Measurements from ENCODE around the gene KLHL8.
A peak's percentile ranks its signal among the peaks of the same experiment; 100 is the strongest.
"Not testable (repeated sequence)": the region's sequence is repeated elsewhere in the genome, so short reads cannot be mapped to it uniquely, and the experiment has no call there.

The KLHL8 gene

DNA sequence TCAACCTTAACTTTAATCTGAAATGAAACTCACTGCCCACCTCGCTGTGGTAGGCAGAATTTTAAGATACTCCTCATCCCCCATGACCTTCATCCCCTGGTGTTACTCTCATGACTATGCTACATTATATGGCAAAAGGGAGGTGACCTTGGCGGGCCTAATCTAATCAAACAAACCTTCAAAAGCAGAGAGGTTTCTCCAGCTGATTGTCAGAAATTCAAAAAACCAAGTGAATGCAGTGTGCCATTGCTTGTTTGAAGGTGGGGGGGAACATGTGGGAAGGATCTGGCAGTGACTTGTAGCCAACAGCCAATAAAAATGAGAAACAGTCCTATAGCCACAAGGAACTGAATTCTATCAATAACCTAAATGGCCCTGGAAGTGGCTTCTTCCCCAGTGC lies 48.5 kb downstream of the KLHL8 start:
- FAIRE-seq: no peak

DNA sequence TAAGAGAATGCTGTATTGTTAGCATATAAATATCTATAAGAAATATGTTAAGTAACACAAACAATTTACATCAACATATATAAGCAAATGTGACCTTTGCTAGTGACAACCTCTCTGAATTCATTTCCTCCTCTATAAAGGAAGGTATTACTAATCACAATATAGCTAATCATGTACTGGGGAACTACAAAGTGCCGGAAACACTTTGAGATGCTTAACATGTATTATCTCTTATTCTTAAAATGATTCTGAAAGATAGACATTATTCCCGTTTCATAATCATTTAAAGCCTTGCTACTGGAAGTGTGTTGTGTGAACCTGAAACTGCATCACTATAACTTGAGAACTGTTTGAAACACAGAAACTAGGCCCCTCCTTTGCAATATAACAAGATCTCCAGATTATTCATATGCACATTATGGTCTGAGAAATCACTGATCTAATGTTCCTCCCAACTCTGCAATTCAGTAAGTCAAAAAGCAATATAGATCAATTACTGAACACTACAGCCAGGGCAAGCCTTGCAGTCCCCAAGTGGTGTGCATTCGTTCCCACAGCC lies 54.0 kb downstream of the KLHL8 start:
- no peak for FAIRE-seq

DNA sequence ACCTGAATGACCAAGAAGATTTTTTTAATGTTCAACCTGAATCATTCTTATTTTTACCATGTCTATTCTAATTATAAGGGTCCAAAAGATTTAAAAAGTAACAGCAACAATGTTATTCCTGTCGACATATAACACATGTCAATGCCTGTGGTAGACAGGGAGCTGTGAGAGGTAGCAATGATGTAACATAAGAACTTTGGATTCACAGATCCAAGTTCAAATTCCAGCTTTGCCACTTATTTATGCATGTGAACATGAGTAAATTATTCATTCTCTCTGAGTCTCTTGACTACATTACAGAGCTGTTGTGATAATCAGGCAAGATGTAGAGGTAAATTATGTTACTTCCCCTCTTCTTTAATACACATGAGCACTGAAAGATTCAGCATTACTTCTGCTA lies 54.5 kb downstream of the KLHL8 start:
- FAIRE-seq: no peak

DNA sequence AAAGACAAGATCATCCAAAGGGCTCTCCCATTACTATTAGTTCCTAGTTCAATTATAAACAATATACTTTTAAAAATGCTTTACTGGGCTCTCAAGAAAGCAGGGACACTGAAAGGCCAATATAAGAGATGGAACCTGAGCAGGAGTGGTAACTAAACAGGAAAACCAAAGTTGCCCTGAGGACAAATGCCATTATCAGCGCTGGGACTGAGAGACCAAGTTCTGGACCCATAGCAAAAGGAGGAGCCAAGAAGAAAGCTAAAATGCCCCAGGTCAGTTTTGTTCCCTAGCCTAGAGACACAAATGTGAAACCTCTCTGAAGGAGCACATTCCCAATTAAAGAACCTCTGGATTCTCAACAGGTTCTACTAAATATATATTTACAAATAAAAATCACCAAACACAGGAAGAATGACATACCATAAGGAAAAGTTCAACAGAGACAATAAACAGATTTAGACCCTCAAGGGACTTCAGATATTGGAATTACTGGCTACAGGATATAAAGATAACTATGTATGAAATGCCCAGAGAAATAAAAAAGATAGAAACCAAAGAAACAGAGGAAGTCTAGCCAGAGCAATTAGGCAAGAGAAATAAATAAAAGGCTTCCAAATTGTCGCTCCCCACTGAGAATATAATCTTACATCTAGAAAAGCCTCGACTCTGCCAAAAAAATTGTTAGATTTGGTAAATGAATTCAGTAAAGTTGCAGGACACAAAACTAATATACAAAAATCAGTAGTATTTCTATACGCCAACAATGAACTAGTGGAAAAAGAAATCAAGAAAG lies 67.1 kb downstream of the KLHL8 start:
- FAIRE-seq: no peak

DNA sequence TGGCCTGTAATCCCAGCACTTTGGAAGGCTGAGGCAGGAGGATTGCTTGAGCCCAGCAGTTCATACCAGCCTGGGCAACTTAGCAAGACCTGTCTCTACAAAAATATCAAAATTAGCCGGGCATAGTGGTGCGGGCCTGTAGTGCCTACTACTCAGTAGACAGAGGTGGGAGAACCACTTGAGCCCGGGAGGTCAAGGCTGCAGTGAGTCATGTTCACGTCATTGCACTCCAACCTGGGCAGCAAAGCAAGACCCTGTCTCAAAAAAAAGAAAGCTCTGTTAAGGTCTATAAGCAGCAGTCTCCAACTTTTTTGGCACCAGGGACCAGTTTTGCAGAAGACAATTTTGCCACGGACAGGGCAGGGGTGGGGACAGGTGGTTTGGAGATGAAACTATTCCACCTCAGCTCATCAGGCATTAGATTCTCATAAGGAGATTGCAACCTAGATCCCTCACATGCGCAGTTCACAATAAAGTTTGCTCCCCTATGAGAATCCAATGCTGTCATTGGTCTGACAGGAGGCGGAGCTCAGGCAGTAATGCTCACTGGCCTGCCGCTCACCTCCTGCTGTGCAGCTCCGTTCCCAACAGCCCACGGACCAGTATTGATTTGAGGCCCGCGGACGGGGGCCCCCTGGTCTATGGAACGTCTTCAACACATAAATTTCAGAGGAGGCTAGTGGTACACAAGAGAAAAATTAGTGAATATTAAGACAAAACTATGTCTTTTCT lies 67.9 kb downstream of the KLHL8 start:
- FAIRE-seq: no peak

DNA sequence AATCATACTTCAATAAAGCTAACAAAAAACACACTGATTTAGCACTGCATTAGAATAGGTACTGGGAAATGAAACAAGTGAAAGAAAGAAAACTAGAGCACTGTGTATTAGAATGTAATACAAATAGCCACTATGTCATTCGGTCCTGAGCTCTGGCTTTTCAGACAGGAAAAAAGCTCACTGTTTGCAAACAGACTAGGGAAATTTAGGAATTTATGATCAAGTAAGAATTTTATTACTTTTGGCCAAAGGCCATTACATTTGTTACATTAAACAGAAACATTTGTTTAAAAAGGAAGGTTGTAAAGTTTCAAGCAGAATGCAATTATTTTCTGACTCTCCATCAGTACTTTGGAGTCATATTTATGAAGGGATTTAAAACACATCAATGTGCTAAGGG lies 68.7 kb downstream of the KLHL8 start:
- FAIRE-seq: no peak

DNA sequence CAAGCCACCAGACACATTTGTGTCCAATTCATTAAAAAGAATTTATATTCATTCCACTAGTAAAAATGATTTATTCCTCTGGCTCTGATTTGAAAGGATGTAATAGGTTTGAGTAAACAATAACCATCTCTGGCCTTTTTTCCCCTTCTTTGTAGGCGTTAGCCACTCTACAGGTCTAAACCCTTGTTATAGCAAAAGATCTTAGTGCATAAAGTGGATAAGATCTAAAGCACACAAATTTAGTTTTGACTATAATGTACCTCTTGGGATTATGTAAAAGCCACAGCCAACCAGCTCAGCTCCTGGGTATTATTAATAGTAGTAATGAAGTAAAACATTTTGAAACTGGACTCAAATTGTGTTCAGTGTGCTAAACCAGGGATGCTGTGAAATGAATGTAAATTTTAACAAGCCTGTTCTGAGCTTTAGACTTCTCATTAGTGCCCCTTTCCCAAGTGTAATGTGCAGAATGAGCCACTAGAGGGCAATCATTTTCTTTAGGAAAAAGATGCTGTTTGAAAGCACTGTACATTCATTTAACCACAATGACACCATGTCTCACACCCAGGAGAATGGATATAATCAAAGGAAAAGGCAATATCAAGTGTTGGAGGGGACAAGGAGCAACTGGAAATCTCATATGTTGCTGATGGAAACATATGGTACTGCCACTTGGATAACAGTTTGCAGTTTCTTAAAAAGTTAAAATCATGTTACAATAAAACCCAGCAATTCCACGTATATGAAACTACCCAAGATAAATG lies 69.7 kb downstream of the KLHL8 start:
- FAIRE-seq: peak; percentile 92

DNA sequence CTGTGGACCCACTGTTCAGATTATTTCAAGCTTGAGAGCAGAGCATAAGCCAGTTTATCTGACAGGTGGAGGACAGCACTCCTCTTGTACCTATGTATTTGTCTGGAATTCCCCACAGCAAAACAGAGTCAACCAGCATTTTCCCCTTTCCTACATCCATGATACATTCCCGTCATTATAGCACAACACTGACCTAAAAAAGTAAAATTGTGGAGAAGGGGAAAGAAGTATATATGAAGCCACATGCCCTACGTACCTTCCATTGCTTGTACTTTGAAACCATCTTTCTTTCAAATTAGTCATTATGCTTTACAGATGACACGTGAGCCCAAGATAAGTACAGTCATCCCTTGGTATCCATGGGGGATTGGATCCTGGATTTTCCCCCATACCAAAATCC lies 73.3 kb downstream of the KLHL8 start:
- no peak for FAIRE-seq

DNA sequence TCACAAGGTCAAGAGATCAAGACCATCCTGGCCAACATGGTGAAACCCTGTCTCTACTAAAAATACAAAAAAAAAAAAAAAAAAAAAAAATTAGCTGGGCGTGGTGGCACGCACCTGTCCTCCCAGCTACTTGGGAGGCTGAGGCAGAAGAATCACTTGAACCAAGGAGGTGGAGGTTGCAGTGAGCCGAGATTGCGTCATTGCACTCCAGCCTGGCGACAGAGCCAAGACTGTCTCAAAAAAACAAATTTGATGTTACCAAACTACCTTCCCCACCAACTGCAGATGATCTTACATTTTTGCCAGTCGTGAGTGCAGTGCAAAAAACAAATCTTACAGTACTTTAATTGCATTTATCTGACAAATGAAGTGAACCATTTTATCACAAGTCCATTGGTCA lies 74.5 kb downstream of the KLHL8 start:
- not testable (repeated sequence) for FAIRE-seq

DNA sequence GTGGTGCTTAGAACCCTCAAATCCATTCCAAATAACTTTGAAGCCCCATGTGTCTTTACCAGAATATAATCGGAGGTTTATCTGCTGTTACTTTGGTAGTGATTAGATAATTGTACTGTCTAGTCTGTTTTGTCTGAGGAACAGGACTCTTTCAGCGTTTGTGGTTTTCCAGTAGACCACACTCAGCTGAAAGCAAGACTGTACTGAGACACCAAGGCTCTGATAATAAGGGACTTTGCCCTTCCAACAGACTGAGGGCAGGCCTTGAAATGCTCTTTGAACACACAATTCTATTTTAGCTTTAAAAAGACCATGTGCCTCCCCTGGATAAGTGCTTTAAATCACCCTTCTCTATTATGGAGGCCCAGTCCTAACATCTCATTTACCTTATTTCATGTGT lies 76.1 kb downstream of the KLHL8 start:
- no peak for FAIRE-seq

DNA sequence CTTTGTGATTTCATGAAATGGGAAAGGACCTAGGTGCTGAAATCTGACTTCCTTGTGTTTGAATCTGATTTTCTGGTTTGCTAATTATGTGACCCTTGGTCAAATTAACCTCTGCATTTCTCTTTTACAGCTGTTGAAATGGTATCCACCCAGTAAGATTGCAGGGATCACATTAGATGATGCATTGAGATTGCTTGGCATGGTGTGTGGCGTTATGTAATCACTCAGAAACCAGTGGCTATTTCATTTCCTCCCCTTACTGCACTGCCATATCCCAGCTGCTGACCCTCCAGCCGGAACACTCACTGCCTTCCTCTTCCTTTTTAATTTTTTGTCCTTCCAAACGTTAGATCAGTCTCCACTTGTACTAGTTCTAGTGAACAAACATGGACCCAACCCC lies 79.0 kb downstream of the KLHL8 start:
- FAIRE-seq: no peak

DNA sequence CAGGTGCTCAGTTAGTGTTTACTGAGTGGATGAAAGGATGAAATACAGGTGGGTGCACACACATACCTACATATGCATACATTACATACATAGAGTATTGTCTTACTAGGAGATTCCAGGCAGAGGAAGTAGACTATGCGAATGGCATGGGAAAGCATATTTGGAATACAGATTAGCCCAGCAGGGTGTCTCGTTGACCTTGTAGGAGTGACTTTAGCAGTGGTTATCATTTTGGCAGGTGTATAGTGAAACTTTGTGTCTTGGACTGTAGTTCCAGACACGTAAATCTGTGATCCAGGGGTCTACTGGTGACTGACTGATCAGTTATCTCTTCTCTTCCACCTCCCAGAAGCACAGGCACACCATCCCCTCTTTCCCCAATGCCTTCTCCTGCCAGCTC lies 86.3 kb downstream of the KLHL8 start:
- no peak for FAIRE-seq

DNA sequence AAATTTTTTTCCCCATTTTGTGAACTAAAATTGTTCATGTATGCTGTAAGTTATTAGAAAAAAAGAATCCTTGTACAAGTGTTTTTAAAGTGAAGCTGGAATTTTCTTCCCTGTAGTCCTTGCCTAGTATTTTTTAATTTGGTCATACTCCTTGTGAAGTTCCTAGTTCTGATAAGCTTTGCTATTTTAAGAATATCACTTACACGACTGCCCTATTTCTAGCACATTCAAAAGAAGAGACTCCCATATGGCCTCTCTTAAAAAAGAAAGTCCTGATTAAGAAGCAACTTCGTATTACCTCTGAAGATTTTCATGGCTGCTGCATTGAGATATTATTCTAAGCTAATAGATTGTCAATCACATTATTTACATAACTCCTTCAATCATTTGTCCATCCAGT lies 87.2 kb downstream of the KLHL8 start:
- FAIRE-seq: no peak

DNA sequence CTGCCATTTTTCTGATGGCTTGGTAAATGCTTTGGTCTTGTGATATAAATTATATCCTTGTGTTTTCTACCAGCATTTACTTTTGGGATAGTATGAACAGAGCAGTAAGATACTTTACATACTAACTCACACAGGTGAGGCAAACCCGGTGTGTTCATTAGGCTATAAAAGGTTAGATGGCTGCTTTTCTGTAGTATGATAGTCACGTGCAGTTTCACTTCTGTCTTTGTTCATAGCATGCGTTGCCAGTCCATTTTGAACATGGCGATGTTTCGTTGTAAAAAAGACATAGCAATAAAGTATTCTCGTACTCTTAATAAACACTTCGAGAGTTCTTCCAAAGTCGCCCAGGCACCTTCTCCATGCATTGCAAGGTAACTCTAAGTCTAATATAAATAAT lies 88.4 kb downstream of the KLHL8 start:
- FAIRE-seq: no peak

DNA sequence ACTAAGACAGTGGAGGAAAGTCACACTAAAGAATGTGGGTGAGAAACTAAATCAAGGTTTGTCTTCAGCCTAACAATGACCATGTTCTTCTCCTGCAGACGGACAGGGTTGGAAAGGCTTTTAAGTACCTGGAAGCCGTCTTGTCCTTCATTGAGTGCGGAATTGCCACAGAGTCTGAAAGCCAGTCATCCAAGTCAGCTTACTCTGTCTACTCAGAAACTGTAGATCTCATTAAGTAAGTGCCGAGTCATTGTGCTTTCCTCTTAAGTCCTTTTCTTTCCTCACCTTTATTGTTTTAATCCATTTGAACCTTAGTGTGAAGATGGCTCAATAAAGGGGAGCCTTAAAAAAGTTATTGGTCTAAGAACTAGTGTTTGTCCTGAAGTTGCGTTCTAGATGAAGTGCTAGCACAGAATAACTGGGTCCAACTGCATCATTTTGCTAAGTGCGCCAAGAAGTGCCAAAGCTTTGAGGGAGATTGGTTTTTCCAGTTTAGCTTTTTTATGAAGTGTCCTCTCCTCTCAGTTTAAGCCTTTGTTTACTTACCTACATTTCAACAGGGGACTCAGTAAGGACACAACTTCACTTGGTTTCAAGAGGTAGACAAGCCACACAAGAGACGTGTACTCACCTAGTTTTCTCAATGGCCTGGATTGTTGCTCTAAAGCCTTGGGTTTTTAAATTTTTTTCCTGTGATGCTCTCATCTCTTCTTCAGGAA lies 89.3 kb downstream of the KLHL8 start:
- no peak for FAIRE-seq

DNA sequence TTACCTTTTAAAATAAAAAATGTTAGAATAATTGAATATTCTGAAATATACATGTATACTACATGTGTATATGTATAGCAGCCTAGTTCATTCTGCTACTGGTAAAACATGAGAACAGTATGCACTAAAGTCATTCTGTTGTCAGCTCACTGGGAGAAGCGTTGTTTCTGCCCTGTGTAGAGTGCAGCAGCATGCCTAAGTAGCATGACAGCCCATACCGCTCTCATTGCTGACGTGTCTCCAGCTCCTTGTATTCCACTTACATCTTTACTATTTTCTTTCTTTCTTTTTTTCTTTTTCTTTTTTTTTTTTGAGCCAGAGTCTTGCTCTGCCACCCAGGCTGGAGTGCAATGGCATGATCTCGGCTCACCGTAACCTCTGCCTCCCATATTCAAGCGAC lies 90.7 kb downstream of the KLHL8 start:
- FAIRE-seq: no peak

DNA sequence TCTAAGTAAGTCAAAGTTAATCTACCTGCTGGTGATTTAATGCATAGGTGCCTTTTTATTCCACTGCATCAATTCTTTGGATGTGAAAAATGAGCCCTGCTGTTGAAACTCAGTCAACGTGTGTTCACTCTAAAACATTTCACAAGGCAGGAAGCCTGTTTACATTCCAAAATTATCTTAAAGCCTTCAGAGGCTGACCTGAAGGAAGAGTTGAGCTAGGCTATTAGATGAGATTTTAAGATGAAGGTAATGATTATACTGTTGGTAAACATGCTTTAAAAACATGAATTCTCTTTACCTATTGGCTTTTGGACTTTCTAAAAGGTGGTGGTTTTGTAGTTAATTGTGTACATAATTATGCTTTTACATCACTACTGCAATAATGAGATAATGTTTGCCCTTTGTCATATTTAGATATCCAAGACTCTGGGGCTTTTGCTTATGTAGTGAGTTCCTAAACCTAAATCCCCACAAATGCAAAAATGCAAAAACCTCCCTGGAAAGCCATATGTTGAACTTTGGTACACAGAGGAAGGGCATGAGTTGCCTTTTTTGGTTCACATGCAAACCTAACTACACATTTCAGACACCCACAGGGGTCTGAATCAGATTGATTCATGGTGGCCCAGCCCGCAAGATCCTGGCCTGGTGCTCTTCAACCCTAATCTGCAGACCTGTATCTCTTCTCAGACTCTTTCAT lies 92.3 kb downstream of the KLHL8 start:
- FAIRE-seq: no peak

DNA sequence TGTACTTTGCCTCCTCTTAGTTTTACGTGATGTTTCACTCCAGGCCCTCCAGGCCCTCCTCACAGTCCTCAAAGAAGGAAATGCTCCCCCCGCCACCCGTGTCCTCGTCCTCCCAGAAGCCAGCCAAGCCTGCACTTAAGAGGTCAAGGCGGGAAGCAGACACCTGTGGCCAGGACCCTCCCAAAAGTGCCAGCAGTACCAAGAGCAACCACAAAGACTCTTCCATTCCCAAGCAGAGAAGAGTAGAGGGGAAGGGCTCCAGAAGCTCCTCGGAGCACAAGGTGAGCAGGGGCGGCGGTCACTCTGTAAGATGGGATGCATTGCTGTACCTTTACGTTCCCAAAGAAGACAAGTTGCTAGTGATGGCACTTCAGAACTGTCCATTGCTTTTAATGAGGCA lies 94.4 kb downstream of the KLHL8 start:
- no peak for FAIRE-seq

DNA sequence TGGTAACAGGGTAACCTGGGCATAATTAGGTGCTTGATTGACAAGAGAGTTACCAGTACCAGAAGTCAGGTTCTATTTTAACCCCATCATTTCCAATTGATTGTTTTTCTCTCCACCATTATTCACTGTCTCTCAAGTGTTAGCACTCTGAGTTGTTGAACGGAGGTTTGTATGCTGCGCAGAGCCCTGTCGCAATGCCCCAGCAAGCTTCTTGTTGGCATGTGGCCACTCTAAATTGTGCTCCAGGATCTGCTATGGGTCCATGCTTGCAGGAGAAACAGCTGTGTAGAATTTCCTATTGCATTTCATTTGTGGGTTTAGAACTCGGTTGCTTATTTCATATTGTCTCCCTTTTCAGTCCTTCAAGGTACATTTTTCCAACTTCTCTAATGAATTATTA lies 98.2 kb downstream of the KLHL8 start:
- FAIRE-seq: no peak

DNA sequence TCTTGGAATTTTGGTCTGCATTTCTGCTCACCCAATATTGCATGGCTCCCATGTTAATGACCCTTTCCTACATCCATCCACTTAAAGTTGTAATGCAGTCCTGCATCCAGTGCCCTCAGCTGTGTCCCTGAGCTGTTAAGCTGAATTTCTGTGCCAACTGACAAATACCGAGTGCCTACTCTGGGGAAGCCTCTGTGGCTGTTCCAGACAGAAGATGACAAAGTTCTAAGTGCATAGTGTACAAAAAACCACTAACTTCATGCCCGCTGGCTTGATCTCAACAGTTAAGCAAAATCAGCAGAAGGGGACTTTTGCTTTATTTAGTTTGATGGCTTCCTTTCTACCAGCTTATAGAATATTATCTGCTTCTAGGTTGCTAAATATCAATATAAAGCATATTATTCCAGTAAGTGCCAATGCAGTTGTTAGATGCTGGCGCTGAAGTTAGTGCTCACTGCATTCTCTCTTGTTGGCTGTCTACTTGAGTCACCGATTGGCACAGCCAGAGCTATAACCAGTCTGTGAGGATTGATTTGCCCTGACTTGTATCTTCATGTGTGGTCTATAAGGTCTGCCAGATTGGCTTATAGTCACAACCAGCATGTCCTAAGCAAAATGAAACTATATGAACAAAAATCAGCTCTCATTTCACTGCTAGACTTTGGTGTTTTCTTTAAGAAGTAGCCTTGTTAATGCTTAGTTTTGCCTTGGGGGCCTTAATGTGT lies 98.9 kb downstream of the KLHL8 start:
- FAIRE-seq: no peak

DNA sequence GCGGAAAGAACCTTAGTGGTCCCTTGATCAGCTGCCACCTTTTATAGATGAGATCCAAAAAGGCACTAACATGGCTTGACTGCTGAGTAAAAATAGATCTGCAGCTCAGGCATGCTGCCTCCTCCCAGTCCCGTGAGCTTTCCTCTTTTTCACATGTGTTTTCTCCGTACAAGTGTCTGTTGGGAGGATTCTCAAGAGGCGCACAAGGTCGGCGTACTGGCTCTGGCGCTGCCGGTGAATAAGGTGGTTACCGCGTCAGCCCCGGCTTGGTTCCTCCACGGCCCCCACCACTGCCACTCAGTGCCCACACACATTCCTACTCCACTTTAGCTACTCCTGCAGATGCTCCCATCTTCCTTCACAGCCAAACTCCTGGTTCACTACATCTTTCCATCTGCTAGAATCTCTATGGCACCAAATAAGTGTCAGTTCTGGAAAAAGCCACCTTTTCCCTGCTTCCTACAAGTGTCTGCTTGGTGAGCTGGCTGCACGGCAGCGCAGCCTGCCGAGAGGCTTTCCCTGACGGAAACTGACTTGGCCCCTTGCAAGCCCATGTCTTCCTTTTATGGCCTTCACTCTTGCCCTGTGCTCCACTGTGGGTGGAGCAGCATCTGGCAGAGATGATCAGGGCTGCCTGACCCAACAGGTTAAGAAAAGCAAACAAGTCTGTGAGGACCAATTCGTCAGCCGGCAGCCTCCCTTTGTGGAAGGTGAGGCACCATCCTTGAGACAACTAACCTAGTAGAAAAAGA lies 99.8 kb downstream of the KLHL8 start:
- no peak for FAIRE-seq
